T47D (cell line): Measurements from ENCODE around the gene ETHE1.
A peak's percentile ranks its signal among the peaks of the same experiment; 100 is the strongest.

ENCODE experiments used
- DNase-seq, 2 experiments: peaks; one replicate each; pipeline versions ENCODE4 v3.0.0 to v3.0.0-alpha.2; 2011 to 2012; ENCODE audit warnings: low read depth in 1 of 2, low spot score in 1 of 2
- JUND ChIP-seq: IDR thresholded peaks from 2 replicates; pipeline ENCODE4 v1.6.1; 2012; ENCODE audit warnings: low read depth
- in situ Hi-C: cut with HindIII; loops from 2 replicates; pipeline ENCODE4 v1.10.0; 2016; ENCODE audit warnings: low sequenced_read_pairs, low pct_unique_long_range_greater_than_20kb

ETHE1 gene

DNA sequence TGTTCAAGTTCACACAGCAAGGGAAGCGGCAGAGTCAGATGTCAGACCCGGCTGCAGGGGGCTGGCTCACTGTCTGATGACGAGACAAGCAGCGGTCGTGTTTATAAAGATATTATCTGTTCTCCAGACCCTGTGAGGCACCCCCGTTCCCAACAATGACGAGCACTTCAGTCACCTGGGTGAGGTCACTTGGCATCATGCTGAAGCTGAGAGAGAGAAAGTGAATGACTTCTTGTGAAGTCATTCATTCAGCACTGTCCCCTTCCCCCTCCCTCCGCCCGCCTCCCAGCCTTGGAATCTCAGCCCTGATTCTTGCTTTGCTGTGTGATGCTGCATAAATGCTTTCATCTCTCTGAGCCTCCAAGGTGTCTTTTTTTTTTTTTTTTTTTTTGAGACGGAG lies 56.7 kb downstream of the ETHE1 start:
- no peak for TF ChIP-seq JUND
- in situ Hi-C loops = no loop called here
- DNase-seq = no peak

DNA sequence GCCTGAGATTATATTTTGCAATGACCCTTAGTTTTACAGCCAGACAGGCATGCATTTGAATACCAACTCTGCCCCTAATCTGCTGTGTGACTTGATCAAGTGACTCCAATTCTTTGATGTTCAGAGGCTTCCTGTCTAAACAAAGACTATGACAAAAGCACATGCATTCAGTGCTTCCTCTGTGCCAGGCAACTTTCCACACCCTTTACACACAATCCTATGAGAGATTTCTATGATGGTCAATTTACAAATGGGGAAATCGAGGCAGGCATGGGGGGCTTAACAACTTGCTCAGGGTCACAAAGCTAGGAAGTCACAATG lies 57.9 kb downstream of the ETHE1 start:
- no peak for TF ChIP-seq JUND
- in situ Hi-C loops = no loop called here
- DNase-seq = no peak

DNA sequence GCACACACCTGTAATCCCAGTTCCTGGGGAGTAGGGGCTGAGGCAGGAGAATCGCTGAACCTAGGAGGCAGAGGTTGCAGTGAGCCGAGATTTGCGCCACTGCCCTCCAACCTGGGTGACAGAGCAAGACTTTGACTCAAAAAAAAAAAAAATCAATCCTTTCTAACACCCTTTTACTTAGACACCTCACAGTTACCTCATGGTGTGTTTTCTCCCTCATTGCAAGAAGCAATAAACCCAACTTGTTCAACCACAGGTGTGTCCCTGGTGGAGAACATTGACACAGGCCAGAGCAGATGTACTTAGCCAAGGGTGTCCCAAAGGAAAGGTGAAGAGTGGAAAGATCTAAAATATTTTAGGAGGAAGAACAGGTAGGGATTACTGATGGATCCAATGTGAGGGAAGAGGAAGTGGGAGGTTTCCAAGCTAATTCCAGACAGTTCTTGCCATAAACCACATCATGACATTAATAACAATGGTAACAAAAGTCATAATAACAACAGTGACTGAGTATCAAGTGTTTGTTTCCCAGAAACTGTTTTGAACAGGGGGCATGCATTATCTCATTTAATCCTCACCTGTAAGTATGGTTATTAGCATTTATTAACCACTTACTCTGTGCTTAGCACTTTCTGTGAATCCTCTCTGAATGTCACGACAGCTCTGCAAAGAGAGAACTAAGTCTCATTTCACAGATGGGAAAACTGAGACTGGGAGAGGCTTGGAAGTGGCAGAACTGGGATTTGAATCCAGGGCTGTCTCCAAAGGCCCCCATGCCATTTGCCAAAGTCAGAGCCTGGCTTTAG lies 58.4 kb downstream of the ETHE1 start:
- TF ChIP-seq JUND = no peak
- DNase-seq = no peak
- in situ Hi-C loops = no loop called here

DNA sequence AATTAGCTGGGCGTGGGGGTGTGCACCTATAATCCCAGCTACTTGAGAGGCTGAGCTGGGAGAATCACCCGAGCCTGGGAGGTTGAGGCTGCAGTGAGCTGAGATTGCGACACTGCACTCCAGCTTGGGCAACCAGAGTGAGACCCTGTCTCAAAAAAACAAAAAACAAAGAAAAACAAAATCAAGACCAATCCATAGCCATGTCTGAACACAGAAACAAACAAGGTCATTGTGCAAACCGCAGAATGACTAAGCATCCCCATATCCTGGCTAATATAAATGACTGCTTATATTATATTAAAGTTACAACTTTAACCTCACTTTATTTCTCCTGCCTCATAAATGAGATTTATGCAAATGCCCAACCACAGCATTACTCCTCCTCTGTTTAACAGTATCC lies 59.3 kb downstream of the ETHE1 start:
- TF ChIP-seq JUND = no peak
- in situ Hi-C loops = no loop called here
- no peak for DNase-seq

DNA sequence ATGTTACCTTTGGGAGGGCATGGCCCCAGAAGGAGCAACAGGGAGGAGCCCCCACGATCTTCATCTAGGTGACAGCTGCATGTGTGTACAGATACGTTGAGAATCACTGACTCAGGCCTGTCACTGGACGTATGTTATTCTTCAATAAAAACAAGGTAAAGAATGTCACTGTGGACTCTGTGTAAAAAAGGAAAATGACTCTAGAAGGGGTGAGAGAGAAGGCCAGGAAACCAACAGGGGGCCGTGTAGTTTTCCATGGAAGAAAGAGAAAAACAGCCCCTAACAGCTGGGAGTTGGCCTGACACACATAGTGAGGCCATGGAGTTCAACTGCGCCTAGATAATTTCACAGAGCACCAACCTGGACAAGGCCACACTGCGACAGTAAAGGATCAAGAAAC lies 59.7 kb downstream of the ETHE1 start:
- TF ChIP-seq JUND = no peak
- in situ Hi-C loops = no loop called here
- DNase-seq = no peak

DNA sequence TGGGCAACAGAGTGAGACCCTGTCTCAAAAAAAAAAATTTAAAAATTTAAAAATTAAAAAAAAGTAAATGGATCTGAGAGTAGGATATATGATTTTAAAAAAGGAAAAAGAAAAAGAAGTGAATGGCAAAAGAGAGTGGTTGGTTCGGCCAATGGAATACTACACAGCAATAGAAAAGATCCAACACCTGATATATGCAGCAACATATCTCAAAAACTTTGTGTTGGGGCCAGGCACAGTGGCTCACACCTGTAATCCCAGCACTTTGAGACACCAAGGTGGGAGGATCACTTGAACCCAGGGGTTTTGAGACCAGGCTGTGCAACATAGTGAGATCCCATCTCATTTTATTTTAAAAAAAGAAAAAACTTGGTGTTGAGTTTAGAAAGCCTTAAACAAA lies 60.2 kb downstream of the ETHE1 start:
- in situ Hi-C loops = no loop called here
- DNase-seq = no peak
- TF ChIP-seq JUND = no peak

DNA sequence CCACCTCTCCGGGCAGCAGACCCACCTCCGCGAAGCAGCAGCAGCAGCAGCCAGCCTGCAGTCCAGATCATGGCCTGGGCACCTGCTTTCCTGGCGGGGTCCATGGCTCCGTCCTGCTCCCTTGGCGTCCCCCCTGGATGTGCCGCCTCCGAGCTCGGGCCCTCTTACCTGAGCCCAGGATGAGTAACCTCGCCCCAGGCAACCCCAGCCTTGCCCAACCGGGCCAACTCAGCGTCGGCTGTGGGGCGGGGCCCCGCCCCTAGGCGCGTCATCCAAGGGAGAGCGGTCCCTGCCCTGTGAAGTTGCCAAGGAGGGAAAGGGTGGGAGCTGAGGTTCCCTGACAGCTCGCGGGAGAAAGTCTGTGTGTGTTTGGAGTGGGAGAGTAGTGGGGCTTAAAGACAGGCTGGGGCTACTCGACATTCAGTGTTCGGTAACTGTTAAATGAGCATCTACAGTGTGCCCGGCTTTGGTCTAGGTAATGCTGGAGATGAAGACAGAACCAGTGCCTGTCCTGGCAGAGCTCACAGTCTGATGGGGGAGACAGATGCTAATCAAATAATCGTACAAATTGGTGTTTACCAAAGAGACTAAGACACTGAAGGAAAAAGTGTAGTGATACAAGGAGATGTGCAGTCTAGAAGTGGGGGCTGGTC lies 61.4 kb downstream of the ETHE1 start, which contains the start of gene LYPD3:
LYPD3 (minus strand) TSS at position 141 of the 653 bp plus-strand sequence; CDS start at position 104, 37 bp downstream.
- in situ Hi-C loops = no loop called here
- TF ChIP-seq JUND = 0 out of 2 replicates have a peak, but pooled peaks have one; percentile 19
- DNase-seq = peak; percentile 74 to 89

DNA sequence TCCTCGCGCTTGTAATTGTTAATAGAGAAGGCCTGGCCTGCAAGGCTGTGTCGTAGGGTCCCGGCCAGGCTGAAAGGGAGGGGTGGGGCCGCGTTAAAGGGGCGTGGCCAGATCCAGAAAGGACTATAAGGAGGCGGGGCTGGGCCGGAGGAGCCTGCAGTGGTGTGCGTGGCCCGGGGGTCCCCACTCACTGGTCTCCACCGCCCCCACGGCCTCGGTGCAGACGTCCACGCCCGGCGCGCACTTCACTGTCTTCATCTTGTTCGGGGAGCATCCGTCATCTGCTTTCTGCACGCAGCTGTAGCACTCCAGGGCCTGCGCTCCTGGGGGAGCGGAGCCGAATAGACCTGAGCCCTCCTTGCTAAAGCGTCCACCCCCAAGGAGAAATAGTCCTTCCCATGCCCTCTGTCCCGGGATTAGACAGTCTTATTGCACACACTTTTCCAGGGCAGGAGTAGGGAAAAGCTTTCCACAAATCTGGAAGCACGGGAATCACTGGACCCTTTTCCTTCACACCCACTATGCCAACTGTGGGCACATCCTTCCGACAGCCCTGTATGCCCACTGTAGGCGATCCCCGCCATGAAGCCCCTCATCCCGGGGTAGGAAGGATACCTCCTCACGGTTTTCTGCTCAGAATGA lies 62.7 kb downstream of the ETHE1 start:
- no peak for DNase-seq
- no peak for TF ChIP-seq JUND
- in situ Hi-C loops = no loop called here

DNA sequence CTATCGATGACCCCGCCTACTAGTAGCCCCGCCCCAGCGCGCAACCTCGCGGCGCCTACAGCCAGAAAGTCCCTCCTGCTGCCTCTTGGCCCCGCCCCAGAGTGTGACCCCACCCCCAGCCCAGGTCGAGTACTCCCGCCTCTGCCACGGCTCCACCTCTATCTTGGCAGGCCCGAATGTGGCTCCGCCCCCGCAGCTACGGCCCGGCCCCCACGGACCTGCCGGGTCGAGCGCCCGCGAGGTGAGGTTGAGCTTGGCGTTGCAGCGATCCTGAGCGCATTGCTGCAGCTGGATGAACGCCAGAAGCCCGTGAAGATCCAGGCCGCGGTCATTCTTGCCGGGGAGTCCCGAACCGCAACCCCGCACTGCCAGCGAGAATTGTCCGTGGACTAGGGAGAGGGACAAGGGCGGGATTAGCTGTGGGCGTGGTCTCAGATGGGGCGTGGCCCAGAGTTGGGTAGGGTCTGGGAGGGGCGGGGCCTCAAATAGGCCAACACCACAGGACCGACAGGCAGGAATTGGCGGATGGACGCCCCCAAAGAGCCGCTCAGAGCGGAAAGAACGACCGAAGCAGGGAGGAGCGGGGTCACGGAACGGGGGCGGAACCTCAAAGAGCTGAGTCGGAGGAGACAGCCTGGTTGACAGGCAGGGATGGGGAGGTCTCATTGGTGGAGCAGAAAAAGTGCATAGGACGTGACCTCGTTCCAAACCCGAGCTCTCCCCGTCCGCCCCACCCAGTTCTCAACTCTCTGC lies 63.4 kb downstream of the ETHE1 start:
- DNase-seq = peak; percentile 80 to 93

DNA sequence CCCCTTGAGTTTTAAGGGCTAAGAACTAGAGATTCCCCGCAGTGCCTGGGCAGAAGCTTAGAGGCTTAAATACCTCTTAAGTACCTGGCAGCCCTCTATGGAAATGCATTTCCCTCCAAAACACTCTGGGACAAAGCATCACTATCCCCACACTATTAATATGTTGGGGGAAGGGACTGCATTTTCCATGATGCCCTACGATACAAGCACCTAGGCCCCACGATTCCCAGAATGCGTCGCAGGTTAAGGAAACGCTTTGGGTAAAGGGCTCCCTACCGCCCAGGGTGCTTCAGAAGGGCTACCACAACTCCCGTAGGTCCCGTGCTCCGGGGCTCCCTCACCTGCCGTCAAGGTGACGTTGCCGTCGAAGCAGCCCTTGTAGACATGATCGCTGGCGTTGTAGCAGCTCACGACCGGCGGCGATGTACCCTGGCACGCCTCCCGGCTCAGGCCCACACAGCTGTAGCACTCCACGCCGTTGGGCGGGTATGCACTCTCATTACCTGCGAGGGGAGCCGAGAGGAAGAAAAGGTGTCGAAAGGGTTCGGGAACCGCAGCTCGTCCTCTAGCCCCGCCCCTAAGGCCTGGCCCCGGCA lies 64.1 kb downstream of the ETHE1 start:
- in situ Hi-C loops = no loop called here
- TF ChIP-seq JUND = no peak
- DNase-seq = peak in 1 of 2 experiments; percentile 96

More for the DNA sequence above, 63.4 kb downstream of the ETHE1 start:
- no peak for TF ChIP-seq JUND
- in situ Hi-C loops = no loop called here

DNA sequence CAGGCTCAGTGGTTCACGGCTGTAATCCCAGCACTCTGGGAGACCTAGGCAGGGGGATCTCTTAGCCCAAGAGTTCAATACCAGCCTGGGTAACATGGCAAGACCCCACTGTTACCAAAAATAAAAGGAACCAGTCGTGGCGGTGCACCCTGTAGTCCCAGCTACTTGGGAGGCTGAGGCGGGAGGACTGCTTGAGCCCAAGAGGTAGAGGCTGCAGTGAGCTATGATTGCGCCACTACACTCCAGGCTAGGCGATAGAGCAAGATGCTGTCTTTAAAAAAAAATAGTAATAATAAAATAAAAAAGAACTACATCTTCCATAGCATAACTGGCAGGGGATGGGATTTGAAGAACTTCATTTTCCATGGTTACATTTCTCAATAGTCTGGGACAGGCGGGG lies 64.6 kb downstream of the ETHE1 start:
- in situ Hi-C loops = no loop called here
- TF ChIP-seq JUND = no peak
- DNase-seq = no peak

DNA sequence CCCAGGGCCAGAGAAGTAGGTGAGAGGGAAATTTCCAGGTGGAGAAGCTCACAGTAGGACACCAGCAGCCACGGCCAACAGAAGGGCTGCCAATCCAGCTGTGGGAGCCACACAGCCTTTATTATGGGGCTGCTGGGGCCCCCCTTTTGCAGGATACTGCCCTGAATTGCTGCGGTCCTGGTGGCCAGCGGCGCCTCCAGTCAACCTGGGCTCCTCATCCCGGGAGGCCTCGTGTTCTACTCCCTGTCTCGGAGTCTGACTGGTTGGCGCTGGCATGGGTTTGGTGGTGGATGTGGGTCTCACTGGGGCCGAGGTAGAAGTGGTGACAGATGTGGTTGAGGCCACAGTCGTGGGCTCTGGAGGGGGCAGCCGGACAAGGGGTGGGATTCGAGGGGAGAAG lies 65.7 kb downstream of the ETHE1 start:
- DNase-seq = no peak
- in situ Hi-C loops = no loop called here
- TF ChIP-seq JUND = no peak
